ENCODE results near the gene ZNF669.

Gene ZNF669

DNA sequence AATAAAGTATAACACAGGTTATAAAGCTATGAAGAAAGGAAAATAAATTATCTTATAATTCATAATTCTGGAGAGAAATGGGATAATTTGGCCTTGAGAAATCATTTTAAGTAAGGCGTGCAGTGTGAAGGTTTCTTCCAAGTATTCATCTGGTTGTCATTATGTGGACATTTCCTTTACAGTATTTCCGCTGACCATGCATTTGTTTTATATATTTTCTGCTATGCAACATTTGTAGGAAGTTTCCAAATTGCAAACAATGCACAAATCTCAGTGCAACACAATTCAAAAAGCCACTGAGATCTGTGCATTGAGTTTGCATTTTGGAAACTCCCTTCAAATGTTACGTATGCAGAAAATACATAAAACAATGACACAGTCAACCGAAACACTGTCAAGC is 43.4 kb downstream of the ZNF669 start:
- DNase-seq, result no peak

DNA sequence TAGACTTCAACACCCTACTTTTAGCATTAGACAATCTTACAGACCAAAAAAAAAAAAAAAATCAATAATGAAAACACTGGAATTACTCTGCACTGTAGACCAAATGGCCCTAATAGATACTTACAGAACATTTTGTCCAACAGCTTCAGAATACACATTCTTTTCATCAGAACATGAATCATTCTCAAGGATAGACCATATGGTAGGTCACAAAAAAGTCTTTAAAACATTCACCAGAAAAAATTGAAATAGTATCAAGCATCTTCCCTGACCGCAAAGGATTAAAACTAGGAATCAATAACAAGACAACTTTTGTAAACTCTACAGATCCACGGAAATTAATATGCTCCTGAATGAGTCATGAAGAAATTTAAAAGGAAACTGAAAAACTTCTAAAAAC is 48.1 kb downstream of the ZNF669 start:
- DNase-seq, result no peak

GRCh38 chr1:247054992-247055415 is 49.2 kb downstream of the ZNF669 start:
- DNase-seq, result no peak

Data from fibroblast of skin of abdomen (primary cell).